Measurements from ENCODE around the gene TNNT1.

The TNNT1 gene

GRCh38 chr19:55084416-55084815 lies 64.6 kb downstream of the TNNT1 start (continued):
- no peak for TF ChIP-seq ZSCAN23 (tag by site-specific recombination; IDR thresholded peaks at IDR 0.05)
- no peak for TF ChIP-seq ZFP41 (tag by site-specific recombination; IDR thresholded peaks at IDR 0.05; ENCODE audit: borderline replicate concordance)
- TF ChIP-seq ZSCAN30 (tag by site-specific recombination; IDR thresholded peaks at IDR 0.05), result no peak
- no peak for TF ChIP-seq ZNF791 (tag by site-specific recombination; IDR thresholded peaks at IDR 0.05)
- TF ChIP-seq TSHZ1 (tag by site-specific recombination; IDR thresholded peaks at IDR 0.05; ENCODE audit: borderline replicate concordance), result no peak
- TF ChIP-seq ZNF324 (tag by site-specific recombination; IDR thresholded peaks at IDR 0.05), result no peak
- TF ChIP-seq PBX3 (CRISPR knock-in tag; IDR thresholded peaks at IDR 0.05), result no peak
- no peak for TF ChIP-seq GLI4 (tag by site-specific recombination; IDR thresholded peaks at IDR 0.05)

- H3K36me3 ChIP-seq (ENCODE audit: control insufficient read depth in 2 of 2, insufficient read depth in 1 of 2, low read length in 2 of 2), result peaks cover 0 to 13% of the 10 kb centered on the region in 2 experiments; a peak in 1 of 3 replicates
- H3K9me3 ChIP-seq (ENCODE audit: control insufficient read depth, insufficient read depth, low read depth, low read length), result no peaks in the 10 kb centered on the region
- H3K27ac ChIP-seq (ENCODE audit: extremely low read depth, low read depth, low read length), result no peak overlapping the region
- H3K4me3 ChIP-seq (ENCODE audit: low read depth, low read length), result no peak overlapping the region
- POLR2A ChIA-PET, result interaction anchor here (0.5 kb wide), 1 partner anchor 10 kb away, joined by 4 read pairs; no protein-coding TSS in a partner anchor
- TF ChIP-seq ZNF138 (tag by site-specific recombination; IDR thresholded peaks at IDR 0.05; ENCODE audit: borderline replicate concordance), result no peak
- TF ChIP-seq ZNF548 (tag by site-specific recombination; IDR thresholded peaks at IDR 0.05), result no peak
- no peak for TF ChIP-seq ZNF501 (tag by site-specific recombination; IDR thresholded peaks at IDR 0.05)
- TF ChIP-seq ZNF335 (tag by site-specific recombination; conservative IDR thresholded peaks at IDR 0.05), result no peak
- no peak for TF ChIP-seq ZNF701 (tag by site-specific recombination; IDR thresholded peaks at IDR 0.05)
- peak; percentile 53 for TF ChIP-seq KLF8 (tag by site-specific recombination; IDR thresholded peaks at IDR 0.05)
- no peaks in the 10 kb centered on the region for H3K4me1 ChIP-seq (ENCODE audit: control insufficient read depth, insufficient read depth, low read length)
- CTCF ChIA-PET, result interaction anchor here (0.6 kb wide), 1 partner anchor 602 kb away, joined by 3 read pairs; no protein-coding TSS in a partner anchor
Measured at GRCh38 chr19:55083004-55083850, 65.8 kb downstream of the TNNT1 start.
